Hippocampal formation (tissue), 2 donors: ENCODE results near the gene COL13A1.

Experiments
- DNase-seq, 2 donors: peaks; one replicate each; lab custom pipeline; 2025; lab: John Stamatoyannopoulos, UW

The COL13A1 gene

DNA sequence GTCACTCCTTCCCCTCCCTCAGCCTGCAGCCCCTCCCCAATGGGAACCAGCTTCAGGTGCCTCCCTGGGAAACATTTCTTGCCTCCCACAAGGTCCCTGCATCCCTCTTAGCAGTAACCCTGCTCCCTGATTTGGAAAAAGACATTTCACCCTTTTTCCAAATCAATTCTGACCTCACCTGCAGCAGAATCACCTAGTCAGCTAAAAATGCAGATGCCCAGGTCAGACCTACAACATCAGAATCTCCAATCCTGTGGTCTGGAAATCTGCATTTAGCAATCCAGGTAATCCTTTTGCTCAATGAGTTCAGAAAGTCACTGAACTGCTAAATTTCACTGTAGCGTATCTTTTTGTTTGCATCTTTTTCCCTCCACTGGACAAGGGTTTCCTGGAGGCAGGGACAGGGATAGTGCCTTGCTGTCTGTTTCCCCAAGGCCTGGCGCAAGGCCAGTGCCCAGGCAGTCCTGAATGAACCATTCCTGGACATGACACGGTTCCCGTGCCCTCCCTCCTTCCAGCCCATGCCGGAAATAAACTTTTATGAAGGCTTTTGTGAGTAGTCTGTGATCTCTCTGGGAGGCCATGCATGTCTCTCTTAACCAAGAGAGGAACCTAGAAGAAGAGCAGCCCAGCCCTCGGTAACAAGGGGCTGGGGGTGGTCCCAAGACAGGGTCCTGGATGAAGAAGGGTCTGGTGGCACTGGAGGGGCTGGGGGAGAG, 44.0 kb downstream of the COL13A1 start:
- DNase-seq, result no peak

DNA sequence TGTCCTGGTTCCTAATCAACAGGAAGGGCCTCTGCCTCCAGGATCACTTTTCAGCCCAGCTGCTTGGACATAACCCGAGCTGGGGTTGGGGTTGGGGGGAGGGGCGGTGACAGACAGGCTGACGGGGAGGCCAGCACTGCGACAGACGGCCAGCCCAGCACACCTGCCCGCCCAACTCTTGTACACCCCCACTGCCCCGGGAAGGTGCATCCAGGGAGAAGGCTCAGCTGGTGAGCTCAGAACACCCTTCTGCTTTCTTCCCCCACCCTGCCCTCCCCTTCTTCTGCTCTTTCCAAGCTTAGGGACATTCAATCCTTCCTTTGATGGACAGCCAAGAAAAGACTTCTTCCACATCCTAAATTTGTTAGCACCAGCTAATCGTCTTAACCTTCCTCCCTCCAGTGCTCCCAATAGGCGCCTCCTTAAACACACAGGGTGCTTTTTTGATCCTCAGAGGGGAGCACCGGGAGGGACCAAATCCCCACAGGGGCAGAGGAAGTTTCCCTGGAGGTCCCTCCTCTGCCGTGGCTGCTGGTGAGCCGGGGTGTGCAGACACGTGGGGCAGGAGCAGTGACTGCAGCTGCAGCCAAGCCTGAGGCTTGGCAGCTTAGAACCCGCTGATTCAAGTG, 44.7 kb downstream of the COL13A1 start:
- no peak for DNase-seq

DNA sequence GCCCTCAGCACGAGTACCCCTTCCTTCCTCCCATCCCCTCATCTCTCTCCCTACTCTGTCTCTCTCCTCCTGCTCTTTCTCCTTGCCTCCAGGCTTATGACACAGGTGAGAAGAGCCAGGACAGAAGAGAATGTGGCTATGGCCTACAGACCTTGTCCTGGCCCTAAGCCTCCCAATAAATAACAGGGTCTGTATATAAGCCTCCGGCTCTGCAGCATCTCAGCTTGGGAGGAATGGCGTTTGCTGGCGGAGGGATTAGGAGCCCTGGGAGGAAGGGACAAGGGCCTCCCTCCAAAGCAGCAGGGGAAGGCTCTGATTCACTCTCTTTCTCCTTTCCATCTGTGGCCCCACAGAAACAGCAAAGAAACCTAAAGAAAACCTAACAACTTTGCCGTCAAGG, 45.8 kb downstream of the COL13A1 start:
- DNase-seq, result no peak

DNA sequence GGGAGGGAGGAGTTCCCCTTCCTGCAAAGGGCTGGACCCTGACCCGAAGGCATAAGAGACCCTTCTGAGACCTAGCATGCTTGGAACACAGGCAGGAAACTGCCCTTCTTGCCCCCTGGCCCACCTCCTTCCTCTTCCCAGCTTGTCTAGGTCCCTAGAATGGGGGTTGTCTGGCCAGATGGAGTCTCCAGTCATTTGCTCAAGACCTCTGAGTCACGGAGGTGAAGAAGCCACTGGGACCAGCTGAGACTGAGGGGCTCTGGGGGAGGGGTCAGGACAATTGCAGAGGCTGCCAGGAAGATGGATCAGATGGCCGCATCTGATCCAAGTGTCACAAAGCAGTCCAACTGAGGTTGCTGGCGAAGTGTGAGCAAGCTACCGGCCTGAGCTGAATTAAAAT, 46.2 kb downstream of the COL13A1 start:
- DNase-seq, result no peak

DNA sequence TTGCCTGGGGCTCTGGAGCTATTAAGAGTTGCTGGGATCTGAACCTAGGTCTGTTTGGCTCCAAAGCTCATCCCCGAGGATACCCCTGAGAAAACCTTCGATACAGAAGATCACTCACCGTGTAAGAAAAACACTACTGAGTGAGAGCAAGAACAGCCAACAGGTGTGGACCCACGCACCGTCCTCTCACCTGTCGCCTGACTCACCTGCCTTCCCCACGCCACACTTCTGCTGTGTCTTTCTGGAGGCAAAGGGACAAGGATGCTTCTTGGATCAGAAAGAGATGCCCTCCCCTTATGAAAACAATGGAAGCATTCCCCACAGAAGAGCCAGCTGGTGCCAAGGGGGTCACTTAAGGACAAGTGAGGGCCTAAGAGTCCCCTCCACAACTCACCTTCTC, 46.7 kb downstream of the COL13A1 start:
- DNase-seq, result no peak

DNA sequence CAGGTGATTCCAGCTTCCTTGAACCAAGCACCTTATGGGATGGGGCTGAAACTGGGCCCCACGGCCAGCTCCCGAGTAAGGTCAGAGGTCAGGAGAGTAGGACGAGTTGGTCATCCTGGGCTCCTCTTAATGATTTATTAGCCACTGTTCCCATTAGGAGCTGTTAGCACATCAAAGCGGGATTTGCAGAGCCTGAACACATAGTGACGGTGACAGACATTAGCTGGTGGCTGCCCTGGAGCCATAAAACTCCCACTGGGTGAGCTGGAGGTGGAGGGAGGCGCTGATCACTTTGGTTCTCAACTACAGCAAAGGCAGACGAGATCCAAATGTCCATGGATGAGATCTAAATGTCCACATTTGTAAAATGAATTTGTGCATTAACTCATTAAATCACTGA, 48.1 kb downstream of the COL13A1 start:
- no peak for DNase-seq

DNA sequence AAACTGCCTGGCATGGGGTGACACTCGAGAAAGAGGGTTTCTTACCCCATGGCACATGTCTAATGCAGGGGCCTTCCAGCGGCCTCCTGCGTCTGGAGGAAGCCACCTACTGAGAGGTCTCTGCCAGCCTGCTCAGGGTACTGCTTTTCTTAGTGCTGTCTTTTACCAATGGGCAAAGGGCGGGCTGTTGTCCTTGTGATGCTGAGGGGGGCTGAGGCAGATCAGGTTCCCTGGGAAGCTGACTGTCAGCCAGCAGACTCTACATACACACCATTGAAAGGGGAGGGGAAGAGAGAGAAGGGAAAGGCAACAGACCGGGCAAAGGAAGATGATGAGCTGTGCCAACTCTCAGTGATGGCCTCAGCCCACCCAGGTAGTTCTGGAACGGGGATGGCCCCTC, 48.7 kb downstream of the COL13A1 start:
- no peak for DNase-seq

DNA sequence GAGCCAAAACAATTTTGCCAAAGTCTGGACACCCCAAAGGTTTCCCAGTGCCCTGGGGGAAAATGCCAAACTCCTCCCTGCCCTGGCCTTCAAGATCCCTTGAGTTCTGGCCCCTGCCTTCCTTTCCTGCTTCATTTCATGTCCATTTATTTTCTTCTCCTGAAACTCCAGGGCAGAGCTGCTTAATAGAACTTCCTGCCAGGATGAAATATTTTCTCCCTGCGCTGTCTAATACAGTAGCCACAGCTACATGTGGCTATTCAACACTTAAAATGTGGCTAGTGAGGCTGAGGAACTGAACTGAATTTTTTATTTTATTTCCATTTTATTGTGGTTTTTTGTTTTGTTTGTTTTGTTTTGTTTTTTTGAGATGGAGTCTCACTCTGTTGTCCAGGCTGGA, 49.6 kb downstream of the COL13A1 start:
- DNase-seq, result no peak

DNA sequence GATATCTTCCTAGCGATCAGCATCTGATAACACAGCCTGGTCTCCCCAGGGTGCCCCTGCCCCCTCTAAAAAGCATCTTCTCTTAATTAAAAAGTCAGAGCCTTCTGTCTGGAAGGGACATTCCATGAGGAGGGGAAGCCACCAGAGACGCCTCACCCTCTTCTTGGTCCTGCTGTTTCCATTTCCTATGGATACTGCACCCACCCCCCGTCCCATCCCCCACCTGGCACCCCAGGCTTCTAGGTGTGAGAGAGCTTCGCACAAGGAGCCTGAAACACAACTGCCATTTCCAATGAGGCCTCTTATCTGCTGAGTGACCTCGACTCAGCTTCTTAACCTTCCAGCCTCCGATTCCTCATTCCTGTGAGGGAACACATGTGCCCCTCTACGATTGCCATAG, 51.4 kb downstream of the COL13A1 start:
- no peak for DNase-seq

DNA sequence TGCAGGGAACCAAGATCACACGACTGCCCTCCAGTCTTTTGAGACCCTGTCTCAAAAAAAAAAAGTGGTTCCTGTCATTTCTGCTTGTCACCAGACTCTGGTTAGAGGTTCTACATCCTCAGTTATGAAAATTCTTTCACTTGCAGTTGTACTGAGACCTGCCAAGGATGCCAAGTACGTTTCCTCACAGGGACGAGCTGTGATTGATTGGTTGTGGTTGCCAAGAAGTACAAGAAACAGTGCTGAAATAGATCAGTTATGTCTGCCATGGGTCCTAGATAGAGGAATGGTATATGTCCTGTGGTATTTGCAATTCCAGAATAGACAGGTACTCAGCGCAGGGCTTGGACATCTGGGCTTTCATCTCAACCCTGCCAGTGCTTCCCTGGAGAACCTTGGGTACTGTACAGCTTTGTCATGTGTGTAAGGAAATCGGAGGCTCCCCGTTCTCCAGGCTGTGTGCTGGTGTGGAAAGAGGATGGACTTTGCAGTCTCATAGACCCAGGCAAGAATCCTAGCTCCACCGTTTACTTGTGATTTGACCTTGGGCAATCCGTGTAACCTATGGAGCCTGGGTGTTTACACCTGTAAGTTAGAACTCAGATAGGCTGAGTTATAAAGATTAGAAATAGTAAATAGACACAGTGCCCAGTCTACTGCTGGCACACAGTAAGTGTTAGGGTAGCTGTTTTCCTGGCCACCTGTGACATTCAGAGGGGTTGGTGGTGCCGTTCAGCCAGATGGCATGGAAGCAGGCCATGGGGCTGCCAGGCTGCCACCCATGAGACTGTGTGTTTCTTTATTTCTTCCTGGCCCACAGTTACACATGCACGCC, 53.0 kb downstream of the COL13A1 start:
- DNase-seq, result no peak

DNA sequence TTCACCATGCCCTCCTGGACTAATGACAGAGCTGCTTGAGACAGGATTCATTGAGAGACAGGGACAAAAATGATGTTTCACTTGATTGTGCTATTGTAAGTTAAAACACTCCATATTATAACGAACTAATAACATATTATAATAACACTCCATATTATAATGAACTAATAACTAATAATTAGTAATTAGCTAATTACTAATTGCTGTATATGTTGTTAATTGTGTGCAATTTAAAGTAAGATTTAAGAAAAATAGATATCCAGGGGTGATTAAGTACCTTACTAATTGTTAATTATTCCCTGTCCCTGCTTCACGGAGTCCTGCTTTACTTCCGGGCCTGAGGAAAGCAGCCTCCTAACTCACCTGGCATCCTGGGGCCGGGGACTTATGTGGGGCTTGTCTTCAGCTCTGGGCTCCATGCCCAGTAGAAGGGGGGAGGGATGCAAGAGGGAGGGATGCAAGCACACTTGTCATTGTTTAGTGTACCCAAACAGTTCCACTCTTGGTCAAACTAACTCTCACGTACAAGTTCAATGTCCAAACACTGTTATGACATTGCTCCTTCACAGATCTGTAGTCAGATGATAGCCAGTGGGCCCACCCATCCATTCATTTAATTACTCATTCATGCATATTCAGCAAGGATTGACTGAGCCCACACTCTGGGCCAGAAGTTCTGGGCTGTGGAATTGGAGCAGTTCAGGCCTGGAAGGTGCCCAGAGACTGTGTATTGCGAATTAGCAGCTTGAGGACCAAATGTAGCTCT, 53.8 kb downstream of the COL13A1 start:
- DNase-seq, result peak in 1 of 2 donors; percentile 39

DNA sequence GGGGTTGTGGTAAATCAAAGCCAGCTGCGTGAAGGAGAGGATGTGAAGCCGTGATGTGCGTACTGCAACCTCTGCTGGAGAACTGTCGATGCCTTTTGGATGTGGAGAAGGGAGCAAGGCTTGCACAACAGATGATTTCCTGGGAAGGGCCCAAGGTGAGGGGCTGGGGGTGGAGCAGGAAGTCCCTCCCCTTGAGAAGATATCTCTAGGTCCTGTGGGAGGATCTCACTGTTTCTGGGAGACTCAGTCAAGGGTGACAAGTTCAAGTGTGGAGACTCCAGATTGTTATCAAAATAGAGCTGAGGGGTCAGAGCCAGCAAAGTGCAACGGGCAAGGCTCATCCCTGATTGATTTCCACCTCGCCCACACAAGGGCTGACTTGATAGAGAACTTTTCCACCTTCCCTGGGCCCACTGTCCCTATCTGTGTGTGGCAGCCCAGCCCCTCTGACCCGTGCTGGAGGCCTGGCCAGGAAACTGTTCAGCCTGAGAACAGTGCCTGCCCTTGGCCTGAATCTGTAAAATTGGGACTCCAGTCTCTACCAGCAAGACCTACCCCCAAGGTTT, 55.0 kb downstream of the COL13A1 start:
- DNase-seq, result no peak

DNA sequence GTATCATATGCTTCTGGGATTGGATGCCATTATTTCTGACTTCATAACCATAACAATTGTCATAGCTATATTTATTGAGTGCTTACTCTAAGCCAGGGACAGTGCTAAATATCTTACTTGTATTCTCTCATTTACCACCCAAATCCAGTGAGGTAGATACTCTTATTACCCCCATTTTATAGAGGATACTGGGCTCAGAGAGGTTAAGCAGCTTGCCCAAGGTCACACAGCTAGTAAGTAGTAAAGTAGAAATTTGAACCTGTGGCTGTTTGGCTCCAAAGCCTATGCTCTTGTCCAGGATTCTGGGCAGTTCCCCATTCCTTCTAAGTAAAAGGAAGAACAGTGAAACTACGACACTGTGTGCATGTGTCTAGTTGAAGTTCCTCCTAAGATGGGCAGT, 56.5 kb downstream of the COL13A1 start:
- DNase-seq, result no peak

DNA sequence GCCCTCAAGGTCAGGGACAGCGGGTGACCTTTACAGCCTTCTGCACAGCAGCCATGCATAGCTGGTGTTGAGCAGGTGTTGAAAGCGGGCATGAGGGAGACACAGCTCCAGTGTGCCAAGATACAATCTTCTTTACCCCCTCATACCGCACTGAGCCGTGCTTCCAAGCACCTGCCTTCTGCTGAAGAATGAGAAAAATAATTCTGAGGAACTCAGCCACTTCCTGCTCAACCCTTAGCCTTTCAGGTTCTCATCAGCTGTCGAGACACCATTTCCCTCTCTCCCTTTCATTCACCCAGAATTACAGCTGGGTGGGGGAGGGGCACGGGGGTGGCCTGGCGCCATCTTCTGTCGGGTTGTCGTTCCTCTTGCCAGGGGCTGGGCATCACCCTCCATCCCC, 58.6 kb downstream of the COL13A1 start:
- DNase-seq, result no peak

DNA sequence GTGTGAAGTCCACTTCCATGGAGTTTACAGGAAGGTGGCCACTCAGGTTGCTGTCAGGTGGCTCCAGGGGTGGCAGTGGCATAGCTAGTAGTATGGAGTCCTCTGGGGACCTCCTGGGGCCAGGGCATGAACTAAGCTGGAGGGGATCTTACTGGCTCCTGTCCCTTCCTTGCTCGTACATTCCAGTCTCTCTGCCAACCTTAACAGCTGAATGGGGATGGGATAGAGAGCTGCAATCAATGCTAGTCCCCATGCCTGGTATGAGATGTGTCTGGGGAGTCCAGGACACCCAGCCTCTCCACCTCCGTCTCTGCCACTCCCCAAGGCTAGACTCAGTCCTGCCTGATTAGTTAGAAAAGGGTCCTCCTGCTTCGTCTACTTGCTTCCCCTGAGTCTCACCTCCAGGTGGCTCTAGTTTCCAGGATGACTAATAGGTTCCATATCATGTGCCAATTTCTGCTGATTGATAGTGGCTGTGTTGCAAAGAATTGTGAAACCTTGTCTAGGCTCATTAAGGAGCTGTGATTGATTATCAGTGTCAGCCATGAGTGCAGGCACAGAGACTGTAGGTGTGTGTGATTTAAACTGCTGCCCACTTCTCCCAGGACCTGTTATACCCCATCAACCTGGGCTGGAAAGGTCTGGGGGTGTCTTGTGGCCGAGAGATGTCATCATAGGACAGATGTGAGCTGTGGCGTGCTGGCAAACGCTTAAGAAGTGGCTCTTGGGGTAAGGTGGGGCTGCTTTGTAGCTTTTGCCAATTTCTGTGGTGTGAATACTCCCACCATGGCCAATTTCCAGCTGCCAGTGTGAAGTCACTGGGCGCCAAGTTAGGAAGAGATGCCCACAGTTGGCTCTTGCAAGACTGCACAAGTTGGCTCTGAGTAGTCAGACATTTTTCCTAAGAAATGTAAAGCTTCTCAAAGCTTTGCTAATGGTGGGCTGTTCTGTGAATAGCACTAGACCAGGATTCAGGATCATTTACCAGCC, 59.8 kb downstream of the COL13A1 start:
- no peak for DNase-seq

DNA sequence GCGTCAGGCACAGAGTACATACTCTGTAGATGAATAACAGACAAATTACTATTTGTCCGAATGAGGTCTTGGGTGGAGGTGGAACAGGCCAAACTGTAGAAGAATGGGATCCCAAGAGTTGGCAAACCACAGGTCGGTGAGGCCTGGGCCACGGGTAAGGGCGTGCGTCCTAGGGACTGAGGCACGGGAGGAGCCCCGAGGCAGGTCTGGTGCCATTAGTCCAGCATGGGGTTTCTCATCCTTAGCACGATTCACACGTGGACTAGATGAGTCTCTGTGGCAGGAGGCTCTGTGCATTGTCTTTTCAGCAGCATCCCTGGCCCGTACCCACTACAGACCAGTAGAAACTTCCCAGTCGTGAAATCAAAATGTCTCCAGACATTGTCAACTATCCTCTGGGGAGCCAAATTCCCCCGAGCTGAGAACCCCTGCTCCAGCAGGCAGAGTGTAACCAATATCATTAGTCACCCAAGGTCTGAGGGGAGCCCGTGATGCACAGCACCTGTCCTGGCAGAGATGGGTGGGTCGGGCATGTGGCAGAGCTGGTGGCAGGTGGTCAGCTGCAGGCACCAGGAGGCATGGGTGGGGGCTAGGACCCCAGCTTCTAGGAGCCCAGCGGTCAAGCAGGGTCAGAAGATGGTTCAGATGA, 61.3 kb downstream of the COL13A1 start:
- DNase-seq, result no peak

DNA sequence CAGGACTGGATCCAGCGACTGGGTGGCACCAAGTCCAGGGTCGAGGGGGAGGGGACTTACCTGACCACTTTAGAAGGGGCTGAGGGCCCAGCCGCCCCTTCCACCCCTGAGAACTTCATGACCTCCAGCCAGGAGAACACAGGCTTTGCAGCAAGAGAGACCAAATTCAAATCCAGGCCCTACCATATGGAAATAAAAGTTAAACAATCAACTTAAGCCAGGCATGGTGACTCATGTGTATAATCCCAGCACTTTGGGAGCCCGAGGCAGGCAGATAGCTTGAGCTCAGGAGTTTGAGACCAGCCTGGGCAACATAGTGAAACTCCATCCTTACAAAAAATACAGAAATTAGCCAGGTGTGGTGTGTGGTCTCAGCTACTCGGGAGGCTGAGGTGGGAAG, 61.9 kb downstream of the COL13A1 start:
- DNase-seq, result no peak

DNA sequence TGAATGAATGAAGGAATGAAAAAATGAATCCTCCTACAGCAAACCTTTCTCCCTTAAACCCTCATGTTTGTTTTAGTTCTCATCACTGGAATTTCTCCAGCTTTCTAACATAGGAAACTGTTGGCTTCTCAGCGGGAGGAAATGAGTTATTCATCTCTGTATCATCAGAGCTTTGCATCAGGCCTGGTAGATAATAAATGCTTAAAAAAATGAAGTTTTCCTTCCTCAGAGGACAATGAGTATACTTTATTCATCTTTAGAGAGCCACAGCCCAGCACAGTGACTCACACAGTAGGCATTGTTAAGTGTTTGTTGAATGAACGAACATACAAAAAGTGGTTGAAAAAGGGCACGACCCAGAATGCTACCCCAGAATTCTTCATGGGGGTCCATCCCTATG, 62.6 kb downstream of the COL13A1 start:
- DNase-seq, result no peak

DNA sequence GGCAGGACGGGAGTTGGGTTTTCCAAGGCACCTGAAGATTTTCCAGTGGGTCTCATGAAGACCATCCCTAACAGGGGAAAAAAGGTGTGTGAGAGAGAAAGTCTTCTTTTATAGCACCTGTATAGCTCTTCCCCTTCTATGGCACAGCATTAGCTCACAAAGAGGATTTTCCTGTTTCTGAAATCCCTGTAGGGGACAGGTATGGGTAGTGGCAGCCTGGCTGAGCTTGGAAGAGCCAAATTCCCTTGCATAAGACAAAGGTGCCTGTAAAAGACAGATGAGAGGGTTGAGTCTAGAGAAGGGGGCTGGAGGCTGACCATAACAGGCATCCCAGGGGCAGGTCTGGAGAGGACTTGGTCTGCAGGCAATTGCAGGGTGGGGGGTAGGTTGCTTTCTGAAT, 63.7 kb downstream of the COL13A1 start:
- DNase-seq, result no peak

DNA sequence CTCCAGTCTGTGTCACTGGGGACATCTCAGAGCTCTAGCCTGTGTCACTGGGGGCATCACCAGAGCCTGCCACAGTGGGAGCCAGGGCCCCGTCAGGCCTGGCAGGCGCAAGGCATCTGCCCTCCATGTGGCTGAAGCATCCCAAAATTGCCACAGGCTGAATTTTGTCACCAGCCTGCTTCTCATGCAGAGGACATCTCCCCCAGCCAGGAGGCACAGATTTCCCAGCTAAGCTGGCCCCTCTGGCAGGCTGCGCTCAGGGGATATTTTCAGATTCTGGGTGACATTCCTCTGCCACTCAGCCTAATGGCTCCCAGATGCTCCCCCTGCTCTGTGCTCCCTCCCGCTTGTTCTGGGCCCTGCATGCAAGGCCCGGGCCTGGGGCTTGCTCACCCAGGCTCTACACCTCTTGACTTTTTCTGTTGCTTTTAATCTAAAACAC, 64.6 kb downstream of the COL13A1 start:
- no peak for DNase-seq
